ENCODE results near the gene C3.

Gene C3

DNA sequence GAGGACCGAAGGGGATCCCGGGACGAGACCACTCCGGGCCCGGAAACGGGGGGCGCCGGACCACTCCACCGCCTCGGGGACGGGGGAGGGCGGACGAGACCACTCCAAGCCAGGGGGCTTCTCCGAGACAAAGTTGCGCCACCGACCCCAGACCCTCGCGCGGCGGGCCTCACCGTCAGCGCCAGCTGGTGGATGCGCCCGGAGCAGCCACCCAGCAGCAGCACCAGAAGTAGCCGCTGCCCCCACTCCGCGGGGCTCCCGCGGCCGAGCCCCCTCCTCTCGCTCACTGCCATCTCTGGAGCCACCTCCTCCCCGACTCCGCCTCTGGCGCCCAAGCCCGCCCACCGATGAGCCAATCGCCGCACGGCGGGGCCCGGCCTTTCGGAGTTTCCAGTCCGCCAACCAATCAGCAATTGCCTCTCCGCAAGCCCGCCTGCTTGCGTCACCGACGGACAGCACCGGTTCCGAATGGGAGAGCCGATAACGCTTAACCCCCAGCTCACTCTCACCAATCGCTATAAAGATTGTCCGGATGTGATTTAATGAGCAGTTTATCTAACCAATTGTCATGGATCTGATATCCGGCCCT lies 16.9 kb upstream of the C3 start, which contains the start of gene GPR108:
TSS of gene GPR108 (minus strand) at position 297 of the 589 bp plus-strand sequence. CDS start at position 293, 4 bp downstream.
- Histone ChIP-seq H3K27me3 (ENCODE audit: control insufficient read depth, insufficient read depth, low read length) (no peaks in the 10 kb centered on the region), H3K4me3 (ENCODE audit: low read length) (peak within 1 kb of the TSS; percentile 67), H3K9me3 (ENCODE audit: control insufficient read depth, insufficient read depth, low read length) (no peaks in the 10 kb centered on the region), H3K4me1 (ENCODE audit: control insufficient read depth, insufficient read depth, low read length) (peaks cover 6% of the 10 kb centered on the region; the same call in 1 of the 2 replicates), H3K36me3 (ENCODE audit: control insufficient read depth, insufficient read depth, low read length) (no peaks in the 10 kb centered on the region), H3K27ac (ENCODE audit: low read length) (no peak within 1 kb of the TSS)
- no CpG with 5 or more reads among the region's 55 CpGs for WGBS (ENCODE audit: insufficient coverage, insufficient read length)
- peak; percentile 99 for DNase-seq (ENCODE audit: low read depth, low spot score)

DNA sequence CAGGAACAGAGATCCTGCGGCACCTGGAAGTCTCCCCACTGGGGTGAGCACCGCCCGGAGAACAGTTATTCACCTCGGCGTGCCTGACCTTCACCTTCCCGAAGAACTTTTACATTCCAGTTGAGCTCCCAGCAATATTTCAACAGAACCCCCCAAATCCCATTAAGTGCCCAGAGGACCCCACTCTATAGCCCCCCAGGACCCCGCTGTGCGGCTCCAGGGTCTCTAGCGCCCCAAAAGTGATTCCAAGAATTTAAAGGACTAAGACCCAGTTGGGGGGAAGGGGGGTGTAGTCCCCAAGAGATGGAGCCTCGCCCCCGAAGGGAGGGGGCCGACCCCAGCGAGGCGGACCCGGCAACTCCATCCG lies 16.4 kb upstream of the C3 start:
- H3K4me1 ChIP-seq (ENCODE audit: control insufficient read depth, insufficient read depth, low read length): peaks cover 6% of the 10 kb centered on the region; the same call in 1 of the 2 replicates
- WGBS (ENCODE audit: insufficient coverage, insufficient read length): no CpG with 5 or more reads among the region's 16 CpGs
- peak overlapping the region; percentile 67 for H3K4me3 ChIP-seq (ENCODE audit: low read length)
- peaks cover 2% of the 10 kb centered on the region for H3K36me3 ChIP-seq (ENCODE audit: control insufficient read depth, insufficient read depth, low read length)
- no peak for DNase-seq (ENCODE audit: low read depth, low spot score)
- no peaks in the 10 kb centered on the region for H3K9me3 ChIP-seq (ENCODE audit: control insufficient read depth, insufficient read depth, low read length)
- no peak overlapping the region for H3K27ac ChIP-seq (ENCODE audit: low read length)
- H3K27me3 ChIP-seq (ENCODE audit: control insufficient read depth, insufficient read depth, low read length): no peaks in the 10 kb centered on the region

DNA sequence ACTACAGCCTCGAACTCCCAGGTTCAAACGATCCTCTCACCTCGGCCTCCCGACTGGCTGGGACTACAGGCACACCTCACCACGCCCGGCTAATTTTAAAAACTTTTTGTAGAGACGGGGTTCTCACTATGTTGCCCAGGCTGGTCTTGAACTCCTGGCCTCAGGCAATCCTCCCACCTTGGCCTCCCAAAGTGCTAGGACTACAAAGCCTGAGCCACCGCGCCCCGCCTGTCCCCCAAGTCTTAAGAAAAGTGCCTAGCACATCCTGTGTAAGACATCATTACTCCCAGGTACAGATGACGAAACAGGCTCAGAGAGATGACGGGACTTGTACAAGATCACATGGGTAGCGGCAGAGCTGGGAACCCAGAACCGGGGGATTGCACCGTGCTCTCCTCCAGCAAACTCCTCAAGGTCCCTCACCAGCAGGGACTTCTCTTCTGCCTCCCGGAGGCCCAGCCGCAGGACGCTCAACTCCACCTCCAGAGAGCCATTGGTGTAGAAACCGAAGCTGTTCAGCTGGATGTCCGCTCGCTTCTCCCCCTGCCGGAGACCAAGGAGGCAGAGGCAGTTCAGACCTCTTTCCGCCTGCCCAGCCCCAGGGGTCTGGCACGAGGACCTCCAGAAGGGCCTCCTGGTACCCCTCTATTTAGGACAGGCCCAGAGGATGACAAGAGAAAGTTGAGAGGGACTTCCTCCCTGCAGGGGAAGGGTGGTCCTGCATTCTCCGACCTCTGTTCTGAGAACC lies 15.9 kb upstream of the C3 start:
- Histone ChIP-seq H3K27ac (ENCODE audit: low read length) (no peak overlapping the region), H3K4me1 (ENCODE audit: control insufficient read depth, insufficient read depth, low read length) (peaks cover 6% of the 10 kb centered on the region; the same call in 1 of the 2 replicates), H3K9me3 (ENCODE audit: control insufficient read depth, insufficient read depth, low read length) (no peaks in the 10 kb centered on the region), H3K36me3 (ENCODE audit: control insufficient read depth, insufficient read depth, low read length) (peaks cover 5% of the 10 kb centered on the region), H3K4me3 (ENCODE audit: low read length) (peak overlapping the region; percentile 67), H3K27me3 (ENCODE audit: control insufficient read depth, insufficient read depth, low read length) (no peaks in the 10 kb centered on the region)
- DNase-seq (ENCODE audit: low read depth, low spot score): no peak
- no CpG with 5 or more reads among the region's 25 CpGs for WGBS (ENCODE audit: insufficient coverage, insufficient read length)

DNA sequence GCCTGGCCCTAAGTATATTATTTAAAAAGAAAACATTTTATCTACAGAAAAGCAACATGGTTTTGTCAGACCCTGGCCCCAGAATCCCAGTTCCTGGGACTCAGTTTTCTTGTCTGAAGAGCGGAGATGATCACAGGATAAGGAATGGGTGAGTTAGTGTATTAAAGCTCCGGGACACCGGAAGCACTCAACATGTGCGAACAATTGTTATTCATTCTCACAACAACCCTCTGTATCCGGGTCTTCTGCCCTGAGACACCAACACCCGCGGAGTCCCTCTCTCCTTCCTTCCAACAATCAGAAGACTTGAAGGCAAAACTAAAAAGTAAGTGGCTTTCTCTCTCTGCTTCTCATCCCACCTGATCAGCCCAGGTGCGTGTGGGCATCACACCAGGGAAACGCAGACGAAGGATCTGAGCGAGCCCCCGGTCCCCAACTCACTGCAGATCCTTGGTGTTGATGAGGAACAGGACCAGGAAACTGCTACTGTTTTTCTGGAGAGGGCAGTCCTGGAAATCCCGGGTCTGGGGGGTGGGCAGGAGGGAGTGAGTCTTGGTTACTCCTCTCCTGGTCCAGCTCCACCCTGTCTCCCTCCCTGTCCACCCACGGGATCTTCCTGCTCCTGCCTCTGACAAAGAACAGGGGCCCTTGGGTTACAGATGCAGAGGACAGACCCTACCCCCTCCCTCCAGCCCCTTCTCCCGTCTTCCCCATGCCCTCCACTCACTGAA lies 14.9 kb upstream of the C3 start:
- H3K4me3 ChIP-seq (ENCODE audit: low read length): no peak overlapping the region
- WGBS (ENCODE audit: insufficient coverage, insufficient read length): no CpG with 5 or more reads among the region's 15 CpGs
- peaks cover 7% of the 10 kb centered on the region for H3K36me3 ChIP-seq (ENCODE audit: control insufficient read depth, insufficient read depth, low read length)
- no peaks in the 10 kb centered on the region for H3K9me3 ChIP-seq (ENCODE audit: control insufficient read depth, insufficient read depth, low read length)
- H3K4me1 ChIP-seq (ENCODE audit: control insufficient read depth, insufficient read depth, low read length): peaks cover 6% of the 10 kb centered on the region
- no peaks in the 10 kb centered on the region for H3K27me3 ChIP-seq (ENCODE audit: control insufficient read depth, insufficient read depth, low read length)
- DNase-seq (ENCODE audit: low read depth, low spot score): no peak
- no peak overlapping the region for H3K27ac ChIP-seq (ENCODE audit: low read length)

DNA sequence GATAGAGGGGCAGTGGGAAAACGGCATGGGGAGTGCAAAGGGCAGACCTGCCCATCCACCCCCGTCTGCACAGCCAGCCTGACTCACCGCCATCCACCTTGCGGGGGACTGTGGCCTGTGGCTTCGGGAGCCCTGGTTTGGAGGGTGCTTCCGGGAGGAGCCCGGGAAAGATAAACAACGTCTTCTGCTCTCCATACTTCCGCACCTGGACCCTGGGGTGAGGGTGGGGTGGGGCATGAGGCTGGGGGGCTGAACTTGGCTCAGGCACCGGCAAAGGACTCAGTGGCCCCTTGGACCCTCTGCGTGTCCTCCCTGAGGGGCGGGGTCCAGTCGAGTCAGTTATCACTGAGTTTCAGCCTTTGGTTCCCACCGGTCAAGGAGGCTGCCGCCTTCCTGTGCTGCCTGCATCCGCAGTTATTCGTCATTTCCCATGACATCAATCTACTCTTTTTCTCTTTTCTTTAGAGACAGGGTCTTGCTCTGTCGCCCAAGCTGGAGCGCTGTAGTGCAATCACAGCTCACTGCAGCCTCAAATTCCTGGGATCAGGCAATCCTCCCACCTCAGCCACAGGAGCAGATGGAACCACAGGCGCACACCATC lies 13.7 kb upstream of the C3 start:
- DNase-seq (ENCODE audit: low read depth, low spot score): no peak
- H3K36me3 ChIP-seq (ENCODE audit: control insufficient read depth, insufficient read depth, low read length): peaks cover 7% of the 10 kb centered on the region
- no peaks in the 10 kb centered on the region for H3K27me3 ChIP-seq (ENCODE audit: control insufficient read depth, insufficient read depth, low read length)
- no peak overlapping the region for H3K4me3 ChIP-seq (ENCODE audit: low read length)
- no peak overlapping the region for H3K27ac ChIP-seq (ENCODE audit: low read length)
- WGBS (ENCODE audit: insufficient coverage, insufficient read length): no CpG with 5 or more reads among the region's 20 CpGs
- no peaks in the 10 kb centered on the region for H3K9me3 ChIP-seq (ENCODE audit: control insufficient read depth, insufficient read depth, low read length)
- H3K4me1 ChIP-seq (ENCODE audit: control insufficient read depth, insufficient read depth, low read length): peaks cover 6% of the 10 kb centered on the region

DNA sequence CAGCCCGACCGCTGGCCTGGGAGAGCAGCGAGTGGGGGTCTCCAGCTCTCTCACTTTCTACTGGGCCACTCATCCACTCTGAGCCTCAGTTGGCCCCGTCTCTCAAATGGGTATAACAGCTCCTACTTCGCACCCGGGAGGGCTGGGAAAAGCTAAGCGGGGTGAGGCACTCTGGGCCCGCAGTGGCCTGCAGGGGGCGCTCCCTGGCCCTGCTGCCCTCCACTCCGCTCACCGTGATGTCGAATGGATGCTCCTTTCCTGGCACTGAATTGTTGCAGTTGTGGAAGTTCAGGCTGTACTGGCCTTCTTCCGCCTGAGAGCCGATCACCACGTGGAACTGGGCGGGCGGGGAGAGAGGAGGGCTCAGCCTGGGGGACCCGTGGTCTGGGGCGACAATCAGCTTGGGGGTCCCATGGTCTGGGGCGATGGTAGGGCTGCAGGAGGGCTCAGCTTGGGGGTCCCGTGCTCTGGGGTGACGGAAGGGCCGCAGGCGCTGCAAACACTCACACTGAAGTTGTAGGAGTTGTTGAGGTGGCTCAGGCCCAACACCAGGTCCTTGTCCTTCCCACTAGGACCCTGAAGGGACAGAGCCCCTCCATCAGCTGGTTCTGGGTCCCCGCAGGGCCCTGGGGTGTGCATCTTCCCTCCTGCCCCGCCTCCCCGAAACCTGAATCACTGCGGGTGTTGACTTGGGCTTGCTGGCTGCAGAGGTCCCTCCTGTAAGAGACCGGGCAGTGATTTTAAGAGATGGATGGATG lies 13.1 kb upstream of the C3 start:
- Histone ChIP-seq H3K4me1 (ENCODE audit: control insufficient read depth, insufficient read depth, low read length) (peaks cover 4% of the 10 kb centered on the region), H3K36me3 (ENCODE audit: control insufficient read depth, insufficient read depth, low read length) (peaks cover 7% of the 10 kb centered on the region)
- DNase-seq (ENCODE audit: low read depth, low spot score): no peak

DNA sequence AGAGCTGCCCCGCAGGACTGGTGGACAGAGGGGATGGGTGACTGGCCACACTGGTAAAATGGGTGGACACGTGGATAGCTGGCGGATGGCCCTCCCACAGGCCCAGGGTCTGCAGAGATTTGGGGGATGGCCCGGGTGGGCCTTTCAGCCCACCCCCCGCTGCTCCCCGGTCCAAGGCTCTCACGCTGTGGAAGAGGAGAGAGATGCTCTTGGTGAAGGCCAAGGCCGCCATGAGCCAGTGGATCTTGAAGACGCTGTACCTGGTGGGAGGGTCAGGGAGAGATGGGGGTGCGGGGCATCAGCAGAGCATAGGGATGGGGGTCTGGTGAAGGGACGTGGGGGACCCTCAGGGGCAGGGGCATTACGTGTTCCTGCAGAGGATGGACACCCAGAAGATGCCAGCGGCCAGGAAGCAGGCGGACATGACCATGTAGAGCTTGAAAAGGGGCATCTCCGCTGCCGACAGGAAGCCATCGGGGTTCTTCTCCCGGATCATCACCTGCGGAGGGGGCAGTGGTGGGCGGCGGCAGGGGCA lies 12.4 kb upstream of the C3 start:
- H3K27ac ChIP-seq (ENCODE audit: low read length): no peak overlapping the region
- H3K4me1 ChIP-seq (ENCODE audit: control insufficient read depth, insufficient read depth, low read length): no peaks in the 10 kb centered on the region; the same call in none of the 2 replicates
- no peaks in the 10 kb centered on the region for H3K27me3 ChIP-seq (ENCODE audit: control insufficient read depth, insufficient read depth, low read length)
- DNase-seq (ENCODE audit: low read depth, low spot score): no peak
- H3K9me3 ChIP-seq (ENCODE audit: control insufficient read depth, insufficient read depth, low read length): no peaks in the 10 kb centered on the region
- H3K36me3 ChIP-seq (ENCODE audit: control insufficient read depth, insufficient read depth, low read length): peaks cover 7% of the 10 kb centered on the region
- WGBS (ENCODE audit: insufficient coverage, insufficient read length): no CpG with 5 or more reads among the region's 21 CpGs
- H3K4me3 ChIP-seq (ENCODE audit: low read length): no peak overlapping the region

More for the DNA sequence above, 13.1 kb upstream of the C3 start:
- no peak overlapping the region for H3K4me3 ChIP-seq (ENCODE audit: low read length)
- WGBS (ENCODE audit: insufficient coverage, insufficient read length): no CpG with 5 or more reads among the region's 29 CpGs
- no peaks in the 10 kb centered on the region for H3K27me3 ChIP-seq (ENCODE audit: control insufficient read depth, insufficient read depth, low read length)
- H3K9me3 ChIP-seq (ENCODE audit: control insufficient read depth, insufficient read depth, low read length): no peaks in the 10 kb centered on the region
- H3K27ac ChIP-seq (ENCODE audit: low read length): no peak overlapping the region

DNA sequence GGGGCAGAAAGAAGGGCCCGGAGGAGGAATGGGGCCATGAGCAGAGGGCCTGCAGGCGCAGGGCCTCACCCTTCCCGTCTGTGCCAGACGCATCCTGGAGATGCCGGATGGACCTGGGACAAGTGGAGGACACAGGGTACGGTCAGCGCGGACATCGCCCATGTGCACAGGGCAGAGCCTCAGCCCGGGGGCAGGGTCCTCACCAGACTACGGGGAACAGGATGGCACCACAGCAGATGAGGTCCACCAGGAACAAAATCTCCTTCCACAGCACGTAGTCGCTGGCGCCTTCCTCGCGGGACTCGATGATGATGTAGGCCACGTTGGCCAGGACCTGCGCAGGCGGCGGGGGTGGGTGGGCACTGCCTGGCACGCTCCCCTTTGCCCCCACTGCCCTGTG lies 11.4 kb upstream of the C3 start:
- no peak overlapping the region for H3K27ac ChIP-seq (ENCODE audit: low read length)
- H3K4me3 ChIP-seq (ENCODE audit: low read length): no peak overlapping the region
- WGBS (ENCODE audit: insufficient coverage, insufficient read length): no CpG with 5 or more reads among the region's 22 CpGs
- peaks cover 7% of the 10 kb centered on the region for H3K36me3 ChIP-seq (ENCODE audit: control insufficient read depth, insufficient read depth, low read length)
- DNase-seq (ENCODE audit: low read depth, low spot score): no peak
- no peaks in the 10 kb centered on the region for H3K9me3 ChIP-seq (ENCODE audit: control insufficient read depth, insufficient read depth, low read length)
- H3K4me1 ChIP-seq (ENCODE audit: control insufficient read depth, insufficient read depth, low read length): no peaks in the 10 kb centered on the region; the same call in none of the 2 replicates
- H3K27me3 ChIP-seq (ENCODE audit: control insufficient read depth, insufficient read depth, low read length): no peaks in the 10 kb centered on the region

DNA sequence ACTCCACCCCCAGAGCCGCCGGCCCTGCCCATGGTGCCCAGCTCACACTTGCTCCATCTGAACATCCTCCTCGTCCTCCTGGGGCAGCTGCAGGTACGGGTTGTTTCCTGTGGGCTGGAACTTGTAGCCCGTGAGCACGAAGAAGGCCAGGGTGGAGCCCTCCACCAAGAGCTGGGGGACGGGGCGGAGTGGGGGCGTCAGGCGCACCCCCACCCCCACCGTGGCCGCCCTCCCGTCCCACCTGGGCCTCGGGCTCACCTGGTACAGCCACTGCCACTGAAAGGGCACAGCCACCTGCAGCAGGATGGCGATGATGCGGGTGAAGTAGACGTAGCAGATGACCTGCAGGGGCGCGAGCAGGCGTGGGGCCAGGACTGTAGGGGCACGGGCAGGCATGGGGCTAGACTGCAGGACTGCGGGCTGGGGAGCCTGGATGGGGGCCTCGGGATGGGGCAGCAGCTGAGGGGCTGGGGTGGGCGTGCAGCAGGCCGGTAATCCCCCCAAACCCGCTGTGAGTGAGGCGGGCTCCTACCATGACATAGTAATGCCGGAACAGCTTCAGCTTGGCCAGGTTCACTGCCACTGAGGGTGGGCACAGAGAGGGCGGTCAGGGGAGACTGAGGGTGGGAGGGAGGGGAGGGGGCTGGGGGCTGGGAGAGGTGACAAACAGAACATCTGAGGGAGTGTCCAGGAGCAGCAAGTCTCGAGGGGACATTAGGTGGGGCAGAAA lies 10.7 kb upstream of the C3 start:
- Histone ChIP-seq H3K27me3 (ENCODE audit: control insufficient read depth, insufficient read depth, low read length) (no peaks in the 10 kb centered on the region), H3K9me3 (ENCODE audit: control insufficient read depth, insufficient read depth, low read length) (no peaks in the 10 kb centered on the region), H3K27ac (ENCODE audit: low read length) (no peak overlapping the region), H3K4me3 (ENCODE audit: low read length) (no peak overlapping the region), H3K4me1 (ENCODE audit: control insufficient read depth, insufficient read depth, low read length) (no peaks in the 10 kb centered on the region; the same call in none of the 2 replicates), H3K36me3 (ENCODE audit: control insufficient read depth, insufficient read depth, low read length) (peaks cover 7% of the 10 kb centered on the region)
- no CpG with 5 or more reads among the region's 30 CpGs for WGBS (ENCODE audit: insufficient coverage, insufficient read length)
- DNase-seq (ENCODE audit: low read depth, low spot score): no peak
